MCF 10A (cell line): ENCODE data around the gene RND2. TPM values are rescaled to one million over a fixed set of nuclear protein-coding genes. Genes with fewer than 3 reads are reported as not detected.

Experiments used
- BruUV-seq: library from RNA; stranded (reverse); fragments of 400-500 nt; replicated peaks from 2 replicates; lab custom pipeline; 2021; lab: Mats Ljungman, UMichigan
- CTCF ChIA-PET: fragments of 300-600 bp; sonication (Branson Sonifier 250); formaldehyde crosslinking; extraction: SDS; loops from one replicate; lab custom pipeline; 2021; ENCODE audit warnings: antibody characterized with exemption, inconsistent platforms; lab: Yijun Ruan, JAX
- POLR2A ChIA-PET: fragments of 300-600, 350-650 bp; sonication (Branson Sonifier 250); formaldehyde crosslinking; extraction: SDS; loops from one replicate; lab custom pipeline; 2020; ENCODE audit warnings: antibody characterized with exemption, inconsistent platforms; lab: Yijun Ruan, JAX
- DNase-seq: peaks from one replicate; pipeline ENCODE4 v3.0.0-alpha.2; 2018; ENCODE audit not compliant: unreplicated experiment
- H3K27ac Mint-ChIP-seq: one replicate; pipeline ENCODE4 v1.8.0; 2022; ENCODE audit warnings: mild to moderate bottlenecking, low read depth, mixed read lengths; ENCODE audit not compliant: unreplicated experiment
- H3K27me3 Mint-ChIP-seq: one replicate; pipeline ENCODE4 v1.8.0; 2022; ENCODE audit warnings: mixed read lengths; ENCODE audit not compliant: insufficient read depth, unreplicated experiment
- H3K36me3 Mint-ChIP-seq: one replicate; pipeline ENCODE4 v1.8.0; 2022; ENCODE audit warnings: mild to moderate bottlenecking, moderate library complexity, mixed read lengths; ENCODE audit not compliant: insufficient read depth, unreplicated experiment
- H3K4me1 Mint-ChIP-seq: one replicate; pipeline ENCODE4 v1.8.0; 2022; ENCODE audit warnings: mixed read lengths; ENCODE audit not compliant: insufficient read depth, unreplicated experiment
- H3K4me3 Mint-ChIP-seq: one replicate; pipeline ENCODE4 v1.8.0; 2022; ENCODE audit warnings: mild to moderate bottlenecking, moderate library complexity, mixed read lengths; ENCODE audit not compliant: unreplicated experiment
- H3K9me3 Mint-ChIP-seq: one replicate; pipeline ENCODE4 v1.8.0; 2022; ENCODE audit warnings: mixed read lengths; ENCODE audit not compliant: unreplicated experiment
- intact Hi-C: fragments of 100-400 bp; cut with micrococcal nuclease; formaldehyde crosslinking; loops from 2 replicates; pipeline ENCODE4 v1.14.1; 2022
- total RNA-seq: library from RNA; stranded (reverse); gene quantifications from 2 replicates; pipeline ENCODE4 v1.2.3, GENCODE V29; 2022
- TF ChIP-seq, protein P1 (sequence below): fragments of 200-600 bp; IDR thresholded peaks from one replicate; pipeline ENCODE4 v1.8.0; 2022; ENCODE audit warnings: antibody characterized with exemption, mild to moderate bottlenecking; ENCODE audit not compliant: unreplicated experiment

RND2 gene
- total RNA-seq, 1 experiment from 2014 or later = 0.16 TPM

GRCh38 chr17:43074869-43075268 lies 49.8 kb downstream of the RND2 start:
- no peak for DNase-seq
- BruUV-seq = no TSS peak
- intact Hi-C loops = no loop called here
- Mint-ChIP-seq H3K9me3 (no peaks in the 10 kb centered on the region), H3K4me1 (no peaks in the 10 kb centered on the region), H3K36me3 (no peaks in the 10 kb centered on the region), H3K4me3 (no peak overlapping the region), H3K27me3 (no peaks in the 10 kb centered on the region), H3K27ac (no peak overlapping the region)
- ChIA-PET POLR2A (no interaction called here), CTCF (interaction anchor here (0.6 kb wide), 1 partner anchor 485 kb away, joined by 3 read pairs; no protein-coding TSS in a partner anchor)
- TF ChIP-seq, protein P1, sequence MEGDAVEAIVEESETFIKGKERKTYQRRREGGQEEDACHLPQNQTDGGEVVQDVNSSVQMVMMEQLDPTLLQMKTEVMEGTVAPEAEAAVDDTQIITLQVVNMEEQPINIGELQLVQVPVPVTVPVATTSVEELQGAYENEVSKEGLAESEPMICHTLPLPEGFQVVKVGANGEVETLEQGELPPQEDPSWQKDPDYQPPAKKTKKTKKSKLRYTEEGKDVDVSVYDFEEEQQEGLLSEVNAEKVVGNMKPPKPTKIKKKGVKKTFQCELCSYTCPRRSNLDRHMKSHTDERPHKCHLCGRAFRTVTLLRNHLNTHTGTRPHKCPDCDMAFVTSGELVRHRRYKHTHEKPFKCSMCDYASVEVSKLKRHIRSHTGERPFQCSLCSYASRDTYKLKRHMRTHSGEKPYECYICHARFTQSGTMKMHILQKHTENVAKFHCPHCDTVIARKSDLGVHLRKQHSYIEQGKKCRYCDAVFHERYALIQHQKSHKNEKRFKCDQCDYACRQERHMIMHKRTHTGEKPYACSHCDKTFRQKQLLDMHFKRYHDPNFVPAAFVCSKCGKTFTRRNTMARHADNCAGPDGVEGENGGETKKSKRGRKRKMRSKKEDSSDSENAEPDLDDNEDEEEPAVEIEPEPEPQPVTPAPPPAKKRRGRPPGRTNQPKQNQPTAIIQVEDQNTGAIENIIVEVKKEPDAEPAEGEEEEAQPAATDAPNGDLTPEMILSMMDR = no peak

DNA sequence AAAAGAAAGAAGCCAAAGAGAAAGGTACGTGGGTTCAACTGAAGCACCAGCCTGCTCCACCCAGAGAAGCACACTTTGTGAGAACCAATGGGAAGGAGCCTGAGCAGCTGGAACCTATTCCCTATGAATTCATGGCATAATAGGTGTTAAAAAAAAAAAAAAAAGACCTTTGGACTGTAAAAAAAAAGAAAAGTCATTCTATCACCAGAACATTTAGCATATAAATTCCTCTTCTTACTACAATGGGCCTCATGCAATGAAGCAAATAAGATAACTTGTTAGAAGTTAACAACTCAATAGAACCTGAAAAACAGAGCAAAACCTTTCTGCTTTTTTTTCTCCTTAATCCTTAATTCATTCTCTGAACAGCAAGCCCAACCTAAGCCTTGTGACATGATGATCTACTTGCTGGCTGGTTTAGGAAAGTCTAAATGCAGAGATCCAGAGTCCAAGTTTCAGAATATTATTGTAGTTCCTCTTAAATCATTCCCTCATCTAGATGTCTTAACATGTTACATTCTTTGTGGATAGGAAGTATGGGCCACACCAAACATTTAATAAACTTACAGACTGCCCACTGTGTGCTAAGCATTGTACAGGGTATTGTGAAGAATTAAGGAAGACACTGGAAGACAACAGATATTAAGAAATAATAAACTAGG lies 54.7 kb downstream of the RND2 start:
- H3K4me1 Mint-ChIP-seq = no peaks in the 10 kb centered on the region
- intact Hi-C loops = no loop called here
- no peak for DNase-seq
- H3K36me3 Mint-ChIP-seq = peaks cover 11% of the 10 kb centered on the region
- H3K27me3 Mint-ChIP-seq = no peaks in the 10 kb centered on the region
- no peaks in the 10 kb centered on the region for H3K9me3 Mint-ChIP-seq
- no peak overlapping the region for H3K27ac Mint-ChIP-seq
- ChIA-PET POLR2A (no interaction called here), CTCF (no interaction called here)
- H3K4me3 Mint-ChIP-seq = no peak overlapping the region
- no TSS peak for BruUV-seq
- TF ChIP-seq, protein P1 = no peak

Other genes starting within 250 kb of the RND2 start
- gene WNK4, start 244.6 kb upstream of the RND2 start, total RNA-seq = 2.3 and 5.4 TPM in 2 replicates
- 41.0 and 52.7 TPM in 2 replicates for gene COA3, start 226.5 kb upstream of the RND2 start, total RNA-seq
- not detected in 2 replicates for gene CNTD1, start 226.4 kb upstream of the RND2 start, total RNA-seq
- 78.8 and 81.5 TPM in 2 replicates for gene BECN1, start 200.9 kb upstream of the RND2 start, total RNA-seq
- gene PSME3, start 191.8 kb upstream of the RND2 start, total RNA-seq = 220 and 232 TPM in 2 replicates
- gene AOC2, start 180.7 kb upstream of the RND2 start, total RNA-seq = 2.6 and 2.9 TPM in 2 replicates
- 0.44 and 0.71 TPM in 2 replicates for gene AOC3, start 174.0 kb upstream of the RND2 start, total RNA-seq
- gene G6PC1, start 124.4 kb upstream of the RND2 start, total RNA-seq = not detected in 2 replicates
- gene AARSD1, start 60.8 kb upstream of the RND2 start, total RNA-seq = 48.9 and 79.9 TPM in 2 replicates
- 0.83 and 0.96 TPM in 2 replicates for gene PTGES3L, start 45.2 kb upstream of the RND2 start, total RNA-seq
- 13.4 and 14.2 TPM in 2 replicates for gene RUNDC1, start 44.7 kb upstream of the RND2 start, total RNA-seq
- gene RPL27, start 26.8 kb upstream of the RND2 start, total RNA-seq = 970 and 1,226 TPM in 2 replicates
- 6.3 and 7.3 TPM in 2 replicates for gene IFI35, start 18.4 kb upstream of the RND2 start, total RNA-seq
- 61.0 and 105 TPM in 2 replicates for gene VAT1, start 2.8 kb upstream of the RND2 start, total RNA-seq
- gene BRCA1, start 100.1 kb downstream of the RND2 start, total RNA-seq = 12.4 and 18.1 TPM in 2 replicates
- 105 and 106 TPM in 2 replicates for gene NBR1, start 146.0 kb downstream of the RND2 start, total RNA-seq
- 2.1 and 2.2 TPM in 2 replicates for gene TMEM106A, start 186.6 kb downstream of the RND2 start, total RNA-seq
- not detected in 2 replicates for gene CCDC200, start 203.4 kb downstream of the RND2 start, total RNA-seq
- 4,245 and 4,277 TPM in 2 replicates for gene RNU2-1, start 208.7 kb downstream of the RND2 start, total RNA-seq